Measurements from ENCODE around the gene PCDHGC3.

- TF ChIP-seq, protein P1, sequence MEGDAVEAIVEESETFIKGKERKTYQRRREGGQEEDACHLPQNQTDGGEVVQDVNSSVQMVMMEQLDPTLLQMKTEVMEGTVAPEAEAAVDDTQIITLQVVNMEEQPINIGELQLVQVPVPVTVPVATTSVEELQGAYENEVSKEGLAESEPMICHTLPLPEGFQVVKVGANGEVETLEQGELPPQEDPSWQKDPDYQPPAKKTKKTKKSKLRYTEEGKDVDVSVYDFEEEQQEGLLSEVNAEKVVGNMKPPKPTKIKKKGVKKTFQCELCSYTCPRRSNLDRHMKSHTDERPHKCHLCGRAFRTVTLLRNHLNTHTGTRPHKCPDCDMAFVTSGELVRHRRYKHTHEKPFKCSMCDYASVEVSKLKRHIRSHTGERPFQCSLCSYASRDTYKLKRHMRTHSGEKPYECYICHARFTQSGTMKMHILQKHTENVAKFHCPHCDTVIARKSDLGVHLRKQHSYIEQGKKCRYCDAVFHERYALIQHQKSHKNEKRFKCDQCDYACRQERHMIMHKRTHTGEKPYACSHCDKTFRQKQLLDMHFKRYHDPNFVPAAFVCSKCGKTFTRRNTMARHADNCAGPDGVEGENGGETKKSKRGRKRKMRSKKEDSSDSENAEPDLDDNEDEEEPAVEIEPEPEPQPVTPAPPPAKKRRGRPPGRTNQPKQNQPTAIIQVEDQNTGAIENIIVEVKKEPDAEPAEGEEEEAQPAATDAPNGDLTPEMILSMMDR (IDR thresholded peaks at IDR 0.05) = no peak
- TF ChIP-seq ELF4 (CRISPR knock-in tag; IDR thresholded peaks at IDR 0.05; ENCODE audit: low read depth) = no peak
- no peak for TF ChIP-seq SMAD3 (CRISPR knock-in tag; IDR thresholded peaks at IDR 0.05; ENCODE audit: borderline replicate concordance)
- TF ChIP-seq CREB1 (CRISPR knock-in tag; IDR thresholded peaks at IDR 0.05) = no peak
- no peak for TF ChIP-seq NFE2L1 (CRISPR knock-in tag; IDR thresholded peaks at IDR 0.05)
- TF ChIP-seq AFF4 (CRISPR knock-in tag; IDR thresholded peaks at IDR 0.05; ENCODE audit: borderline replicate concordance) = no peak
- TF ChIP-seq MAX (CRISPR knock-in tag; IDR thresholded peaks at IDR 0.05) = peak; percentile 78
These were observed at the start of gene PCDHGC3 for GRCh38 chr5:141475625-141476131.

Data from WTC11 (cell line).